ENCODE data around the gene JOSD2.

The JOSD2 gene, protein sequence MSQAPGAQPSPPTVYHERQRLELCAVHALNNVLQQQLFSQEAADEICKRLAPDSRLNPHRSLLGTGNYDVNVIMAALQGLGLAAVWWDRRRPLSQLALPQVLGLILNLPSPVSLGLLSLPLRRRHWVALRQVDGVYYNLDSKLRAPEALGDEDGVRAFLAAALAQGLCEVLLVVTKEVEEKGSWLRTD

GRCh38 chr19:50511069-50511822 lies at the start of gene JOSD2:
Gene JOSD2, minus strand, starts transcription at chr19:50511191. Its CDS starts 760 bp downstream, at chr19:50510431.
- peak; percentile 100 for DNase-seq

DNA sequence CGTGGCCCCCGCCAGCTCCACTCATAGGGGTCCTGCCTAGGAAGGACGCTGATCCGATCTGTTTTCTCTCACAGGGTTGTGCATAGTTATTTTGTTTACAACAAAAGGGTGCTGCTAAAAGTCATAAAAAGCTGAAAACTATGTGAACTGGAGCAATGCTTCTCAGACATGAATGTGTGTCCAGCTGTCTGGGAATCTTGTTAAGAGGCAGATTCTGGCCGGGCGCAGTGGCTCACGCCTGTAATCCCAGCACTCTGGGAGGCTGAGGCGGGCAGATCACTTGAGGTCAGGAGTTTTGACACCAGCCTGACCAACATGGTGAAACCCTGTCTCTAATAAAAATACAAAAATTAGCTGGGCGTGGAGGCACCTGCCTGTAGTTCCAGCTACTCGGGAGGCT lies 48.6 kb upstream of the JOSD2 start:
- no peak for DNase-seq

DNA sequence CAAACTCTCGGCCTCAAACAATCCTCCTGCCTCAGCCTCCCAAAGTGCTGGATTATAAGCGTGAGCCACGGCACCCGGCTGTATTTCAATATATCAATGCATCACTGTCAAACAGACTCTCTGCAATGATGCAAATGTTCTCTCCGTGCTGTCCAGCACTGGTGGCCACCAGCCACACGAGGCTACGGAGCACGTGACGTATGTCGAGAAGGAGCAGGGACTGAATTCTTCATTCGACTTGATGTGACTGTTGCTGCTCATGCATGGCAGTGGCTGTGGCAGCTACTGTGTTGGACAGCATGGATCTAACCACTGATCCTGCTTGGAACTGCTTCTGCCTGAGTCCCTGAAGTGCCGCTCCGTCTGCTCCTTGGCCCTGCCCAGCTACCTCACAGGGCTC lies 47.5 kb upstream of the JOSD2 start:
- no peak for DNase-seq

DNA sequence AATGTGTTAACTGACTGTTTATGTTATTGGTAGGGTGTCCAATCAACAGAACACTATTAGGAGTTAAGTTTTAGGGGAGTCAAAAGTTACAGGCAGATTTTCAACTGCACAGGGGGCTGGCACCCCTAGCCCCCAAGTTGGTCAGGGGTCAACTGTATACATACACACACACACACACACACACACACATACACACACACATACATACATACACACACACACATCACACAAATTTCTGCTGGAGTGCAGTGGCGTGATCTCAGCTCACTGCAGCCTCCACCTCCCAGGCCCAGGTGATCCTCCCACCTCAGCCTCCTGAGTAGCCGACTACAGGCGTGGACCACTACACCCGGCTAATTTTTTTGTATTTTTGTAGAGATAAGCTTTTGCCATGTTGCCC lies 47.0 kb upstream of the JOSD2 start:
- no peak for DNase-seq

DNA sequence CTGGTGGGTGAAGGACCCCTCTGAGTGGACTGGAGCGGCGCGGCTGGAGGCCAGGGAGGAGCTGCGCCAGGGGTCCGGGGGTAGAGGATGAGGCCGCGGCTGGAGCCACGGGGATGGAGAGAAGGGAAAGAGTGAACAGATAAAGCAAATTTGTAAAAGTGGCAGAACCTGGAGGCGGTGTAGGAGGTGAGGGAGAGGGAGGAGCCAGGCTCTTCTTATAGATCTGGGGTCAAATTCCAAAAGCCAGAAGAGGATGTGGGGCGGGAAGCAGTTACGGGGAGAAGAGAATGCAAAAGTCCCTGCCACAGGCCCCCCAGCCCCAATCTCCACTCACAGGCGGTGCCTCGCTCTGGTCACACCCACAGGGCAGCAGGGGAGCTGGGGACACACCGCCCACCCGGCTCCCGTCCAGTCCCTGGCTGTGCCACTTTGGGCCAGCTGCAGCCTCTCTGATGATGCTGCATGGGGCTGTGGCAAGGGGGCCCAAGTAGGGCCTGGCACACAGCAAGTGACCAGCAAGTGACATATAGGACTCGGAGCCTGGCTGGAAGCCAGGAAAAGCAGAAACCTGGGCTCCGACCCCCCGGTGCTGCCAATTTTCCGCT lies 46.1 kb upstream of the JOSD2 start:
- DNase-seq: no peak

GRCh38 chr19:50556282-50557008 lies 45.5 kb upstream of the JOSD2 start:
- DNase-seq: peak; percentile 15

GRCh38 chr19:50555450-50556281 lies 44.7 kb upstream of the JOSD2 start:
- no peak for DNase-seq

DNA sequence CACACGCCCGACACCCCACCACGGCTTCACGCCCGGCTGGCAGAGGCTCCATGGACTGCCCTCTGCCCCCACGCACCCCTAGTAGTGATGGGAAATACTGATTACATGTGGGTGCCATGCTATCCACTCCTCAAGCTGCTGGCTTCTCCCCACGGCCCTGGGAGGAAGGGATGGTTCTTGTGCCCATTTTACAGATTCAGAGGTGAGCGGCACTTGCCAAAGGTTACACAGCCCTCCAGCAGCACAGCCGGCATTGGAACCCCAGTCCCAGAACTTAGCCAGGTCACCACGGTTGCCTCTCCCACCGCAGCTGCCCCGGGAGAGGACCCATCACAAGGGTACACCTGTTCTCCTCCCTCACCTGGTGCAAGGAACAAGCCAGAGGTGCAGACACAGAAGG lies 44.0 kb upstream of the JOSD2 start:
- DNase-seq: no peak

DNA sequence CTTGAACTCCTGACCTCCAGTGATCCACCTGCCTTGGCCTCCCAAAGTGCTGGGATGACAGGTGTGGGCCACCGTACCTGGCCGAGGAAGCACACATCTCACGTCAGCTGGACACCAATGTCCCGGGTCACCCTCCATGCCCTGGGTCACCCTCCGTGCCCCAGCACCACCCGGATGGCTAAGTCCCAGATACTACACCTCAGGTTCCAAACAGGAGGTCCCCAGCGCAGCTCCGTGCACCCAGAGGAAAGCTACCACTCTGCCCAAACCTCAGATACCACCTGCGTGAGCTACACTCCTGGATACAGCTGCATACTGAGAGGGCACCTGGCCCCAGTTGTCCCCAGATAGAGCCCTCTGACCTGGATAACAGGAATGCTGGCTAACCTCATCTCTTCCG lies 43.2 kb upstream of the JOSD2 start:
- DNase-seq: no peak

- DNase-seq: no peak
These were observed 42.2 kb upstream of the JOSD2 start for GRCh38 chr19:50553134-50553703.

DNA sequence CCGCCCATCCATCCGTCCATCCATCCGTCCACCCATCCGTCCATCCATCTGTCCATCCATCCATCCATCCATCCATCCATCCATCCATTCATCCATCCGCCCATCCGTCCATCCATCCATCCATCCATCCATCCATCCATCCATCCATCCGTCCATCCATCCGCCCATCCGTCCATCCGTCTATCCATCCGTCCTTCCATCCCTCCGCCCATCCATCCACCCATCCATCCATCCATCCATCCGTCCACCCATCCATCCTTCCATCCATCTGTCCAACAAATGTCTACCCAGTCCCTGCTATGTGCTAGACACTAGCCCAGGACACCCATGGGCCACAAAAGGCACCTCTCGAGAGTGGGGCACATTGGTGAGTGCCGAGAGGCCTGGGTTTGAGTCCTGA lies 41.5 kb upstream of the JOSD2 start:
- DNase-seq: no peak

DNA sequence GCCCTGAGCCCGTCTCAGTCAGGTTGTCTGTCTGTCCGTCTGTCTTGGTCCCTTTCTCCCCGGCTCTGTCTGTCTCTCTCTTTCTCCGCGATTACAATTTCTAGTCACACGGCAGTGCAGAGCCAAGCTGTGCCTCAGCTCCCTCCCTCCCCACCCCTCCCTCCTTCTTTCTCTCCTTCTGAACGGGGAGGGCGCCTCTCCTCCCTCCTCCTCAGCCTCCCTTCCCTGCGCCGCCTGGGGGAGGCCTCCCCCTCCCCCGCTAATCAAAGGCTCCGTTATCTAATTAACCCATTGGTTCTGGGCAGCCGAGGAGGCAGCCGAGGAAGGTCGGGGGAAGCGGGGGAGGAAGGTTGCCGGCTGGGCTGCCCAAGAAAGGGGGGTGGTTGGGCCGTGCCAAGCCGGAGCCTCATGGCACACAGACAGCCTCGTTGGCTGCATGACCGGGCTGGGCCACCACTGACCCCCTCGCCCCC lies 40.8 kb upstream of the JOSD2 start:
- DNase-seq: no peak

GRCh38 chr19:50551034-50551714 lies 40.2 kb upstream of the JOSD2 start:
- no peak for DNase-seq

DNA sequence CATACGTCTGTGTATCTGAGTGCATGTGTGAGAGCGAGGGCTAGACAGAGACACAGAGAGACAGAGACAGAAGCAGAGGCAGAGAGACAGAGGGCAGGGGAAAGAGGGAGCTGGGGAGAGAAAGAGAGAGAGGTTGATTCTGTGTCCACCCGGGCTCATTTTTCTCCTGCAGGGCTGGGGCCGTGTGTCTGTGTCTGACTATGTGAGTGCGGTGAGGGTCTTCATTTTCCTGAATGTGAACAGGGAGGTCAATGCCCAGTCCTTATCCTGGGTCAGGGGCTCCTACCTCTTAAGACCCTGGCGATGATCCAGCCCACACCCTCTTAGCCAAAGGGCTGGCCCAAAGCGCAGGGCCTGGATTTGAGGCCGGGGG lies 39.6 kb upstream of the JOSD2 start:
- no peak for DNase-seq

DNA sequence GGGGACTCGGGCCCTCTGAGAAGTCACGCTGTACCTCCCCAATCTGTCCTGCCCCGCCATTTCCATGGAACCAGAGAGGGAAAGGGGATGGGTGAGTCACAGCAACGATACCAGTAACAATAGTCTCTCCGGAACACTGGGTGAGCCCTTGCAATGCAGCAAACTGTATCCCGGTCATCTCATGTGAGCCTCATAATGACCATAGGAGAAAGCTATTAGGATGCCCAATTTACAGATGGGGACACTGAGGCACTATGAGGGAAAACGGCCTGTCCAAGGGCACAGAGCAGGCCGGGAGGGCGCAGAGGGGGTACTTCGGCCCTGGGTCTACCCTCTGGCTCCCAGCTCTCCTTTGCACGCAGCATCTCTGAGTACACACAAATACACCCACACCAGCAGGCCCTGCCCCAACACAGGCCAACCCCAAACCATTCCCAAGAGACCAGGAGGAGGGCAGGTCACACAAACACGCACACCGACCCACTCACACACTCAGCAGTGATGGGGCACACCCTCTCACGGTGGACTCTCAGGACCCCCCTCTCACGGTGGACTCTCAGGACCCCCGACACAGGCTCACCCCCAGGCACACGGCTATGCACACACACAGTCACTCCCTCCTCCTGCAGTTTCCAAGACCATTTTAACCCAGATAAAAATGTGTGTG lies 39.1 kb upstream of the JOSD2 start:
- DNase-seq: no peak

GRCh38 chr19:50549059-50549926 lies 38.3 kb upstream of the JOSD2 start:
- no peak for DNase-seq

- DNase-seq: no peak
These were observed 37.4 kb upstream of the JOSD2 start for GRCh38 chr19:50548191-50549058.

GRCh38 chr19:50547385-50548190 lies 36.6 kb upstream of the JOSD2 start:
- no peak for DNase-seq

Data from amniotic stem cell (primary cell).